Endothelial cell of umbilical vein (primary cell): Measurements from ENCODE around the gene KRTAP29-1.

Source experiments
- FOS ChIP-seq: IDR thresholded peaks from 2 replicates; pipeline ENCODE4 v1.6.1; 2011; ENCODE audit warnings: mild to moderate bottlenecking, low read length, moderate library complexity, borderline replicate concordance; ENCODE audit not compliant: insufficient read depth
- MYC ChIP-seq: IDR thresholded peaks from one replicate; pipeline ENCODE4 v1.6.1; 2011; ENCODE audit warnings: mild to moderate bottlenecking, low read depth, low read length
- POLR2A ChIP-seq: IDR thresholded peaks from 2 replicates; pipeline ENCODE4 v1.6.1; 2012; ENCODE audit warnings: low read depth, mild to moderate bottlenecking, control low read depth, low read length
- POLR2AphosphoS5 ChIP-seq: IDR thresholded peaks from 2 replicates; pipeline ENCODE4 v1.6.1; 2012; ENCODE audit warnings: low read depth, mild to moderate bottlenecking, control low read depth, low read length, moderate library complexity; ENCODE audit not compliant: insufficient read depth
- TF ChIP-seq, protein P1 (sequence below), 2 donors: IDR thresholded peaks; 1 replicate in 1 of 2; 2 replicates in 1 of 2; pipeline ENCODE4 v1.5.1; 2011; ENCODE audit warnings: low read length in 2 of 2, mild to moderate bottlenecking in 2 of 2, moderate library complexity in 2 of 2, control low read depth in 1 of 2, inconsistent platforms in 1 of 2, low read depth in 1 of 2; ENCODE audit not compliant: insufficient read depth in 1 of 2; ENCODE audit errors: extremely low read depth in 1 of 2
- TF ChIP-seq, protein P2 (sequence below): IDR thresholded peaks from 2 replicates; pipeline ENCODE4 v1.6.1; 2011; ENCODE audit not compliant: insufficient read depth, insufficient read length

DNA sequence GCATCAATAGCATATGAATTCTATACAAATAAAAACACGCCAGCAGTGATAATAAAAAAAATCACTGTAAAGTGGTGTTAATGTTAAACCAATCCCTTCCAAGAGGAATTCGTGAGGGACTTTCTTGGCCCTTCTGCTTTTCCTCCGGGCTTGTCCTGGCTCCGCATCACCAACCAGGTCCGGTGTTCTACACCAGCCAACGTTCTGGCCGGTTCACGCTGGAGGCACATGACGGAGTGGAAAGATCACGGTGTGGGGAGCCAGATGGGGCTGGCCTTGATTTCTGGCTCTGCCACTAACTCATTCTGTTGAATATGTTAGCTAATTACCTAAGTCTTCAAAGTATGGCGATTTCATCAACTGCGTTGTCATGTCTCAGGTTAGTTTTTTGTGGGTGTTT, 1.4 kb upstream of the KRTAP29-1 start:
- TF ChIP-seq, protein P1, sequence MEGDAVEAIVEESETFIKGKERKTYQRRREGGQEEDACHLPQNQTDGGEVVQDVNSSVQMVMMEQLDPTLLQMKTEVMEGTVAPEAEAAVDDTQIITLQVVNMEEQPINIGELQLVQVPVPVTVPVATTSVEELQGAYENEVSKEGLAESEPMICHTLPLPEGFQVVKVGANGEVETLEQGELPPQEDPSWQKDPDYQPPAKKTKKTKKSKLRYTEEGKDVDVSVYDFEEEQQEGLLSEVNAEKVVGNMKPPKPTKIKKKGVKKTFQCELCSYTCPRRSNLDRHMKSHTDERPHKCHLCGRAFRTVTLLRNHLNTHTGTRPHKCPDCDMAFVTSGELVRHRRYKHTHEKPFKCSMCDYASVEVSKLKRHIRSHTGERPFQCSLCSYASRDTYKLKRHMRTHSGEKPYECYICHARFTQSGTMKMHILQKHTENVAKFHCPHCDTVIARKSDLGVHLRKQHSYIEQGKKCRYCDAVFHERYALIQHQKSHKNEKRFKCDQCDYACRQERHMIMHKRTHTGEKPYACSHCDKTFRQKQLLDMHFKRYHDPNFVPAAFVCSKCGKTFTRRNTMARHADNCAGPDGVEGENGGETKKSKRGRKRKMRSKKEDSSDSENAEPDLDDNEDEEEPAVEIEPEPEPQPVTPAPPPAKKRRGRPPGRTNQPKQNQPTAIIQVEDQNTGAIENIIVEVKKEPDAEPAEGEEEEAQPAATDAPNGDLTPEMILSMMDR (IDR thresholded peaks at IDR 0.05; ENCODE audit: extremely low read depth in 1 of 2, insufficient read depth in 1 of 2, low read depth in 1 of 2, low read length in 2 of 2), result no peak
- TF ChIP-seq POLR2A, result no peak
- no peak for TF ChIP-seq POLR2AphosphoS5
- no peak for TF ChIP-seq FOS
- no peak for TF ChIP-seq MYC
- TF ChIP-seq, protein P2, sequence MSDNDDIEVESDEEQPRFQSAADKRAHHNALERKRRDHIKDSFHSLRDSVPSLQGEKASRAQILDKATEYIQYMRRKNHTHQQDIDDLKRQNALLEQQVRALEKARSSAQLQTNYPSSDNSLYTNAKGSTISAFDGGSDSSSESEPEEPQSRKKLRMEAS, result no peak
